Fibroblast of peridontal ligament (primary cell): ENCODE data around the gene BAIAP3.

ENCODE experiments used
- DNase-seq: peaks from one replicate; pipeline ENCODE4 v3.0.0-alpha.2; 2010; ENCODE audit errors: extremely low read depth

Gene BAIAP3

GRCh38 chr16:1333854-1334700 lies 632 bp downstream of the BAIAP3 start:
- DNase-seq = no peak

GRCh38 chr16:1334739-1335138 lies 1.3 kb downstream of the BAIAP3 start:
- no peak for DNase-seq

GRCh38 chr16:1335211-1335971 lies 1.9 kb downstream of the BAIAP3 start:
- DNase-seq = no peak

GRCh38 chr16:1335996-1336395 lies 2.6 kb downstream of the BAIAP3 start:
- DNase-seq = no peak

- DNase-seq = no peak
Observed at GRCh38 chr16:1336619-1337018, 3.2 kb downstream of the BAIAP3 start.

- no peak for DNase-seq
Observed at GRCh38 chr16:1337486-1337885, 4.0 kb downstream of the BAIAP3 start.

GRCh38 chr16:1338119-1338730 lies 4.8 kb downstream of the BAIAP3 start:
- DNase-seq = no peak

GRCh38 chr16:1338855-1339675 lies 5.6 kb downstream of the BAIAP3 start:
- DNase-seq = no peak

GRCh38 chr16:1340730-1341494 lies 7.5 kb downstream of the BAIAP3 start:
- DNase-seq = no peak

- no peak for DNase-seq
Observed at GRCh38 chr16:1341495-1342420, 8.3 kb downstream of the BAIAP3 start.

GRCh38 chr16:1342526-1343427 lies 9.3 kb downstream of the BAIAP3 start:
- DNase-seq = peak; percentile 35

- DNase-seq = no peak
Observed at GRCh38 chr16:1343428-1344242, 10.2 kb downstream of the BAIAP3 start.

- DNase-seq = no peak
Observed at GRCh38 chr16:1344499-1344898, 11.1 kb downstream of the BAIAP3 start.

- DNase-seq = no peak
Observed at GRCh38 chr16:1345087-1345486, 11.6 kb downstream of the BAIAP3 start.

- no peak for DNase-seq
Observed at GRCh38 chr16:1345651-1346421, 12.4 kb downstream of the BAIAP3 start.

- no peak for DNase-seq
Observed at GRCh38 chr16:1346422-1347285, 13.2 kb downstream of the BAIAP3 start.
